B cell (primary cell): ENCODE results near the gene AXDND1. TPM values are rescaled to one million over a fixed set of nuclear protein-coding genes. Genes with fewer than 3 reads are reported as not detected.

Source experiments
- ATAC-seq: fragments of 200-7000 bp; cut with Tn5 transposase; one replicate; pipeline ENCODE4 v1.10.0; 2021; ENCODE audit warnings: low read depth, mild to moderate bottlenecking, moderate number of reproducible peaks, moderate library complexity
- CTCF ChIA-PET: fragments of 350-600 bp; sonication (Branson Sonifier 250); formaldehyde crosslinking; loops from one replicate; lab custom pipeline; 2021; ENCODE audit warnings: antibody characterized with exemption, inconsistent platforms; lab: Charles Lee
- POLR2A ChIA-PET: fragments of 350-600 bp; sonication (Branson Sonifier 250); formaldehyde crosslinking; loops from one replicate; lab custom pipeline; 2021; ENCODE audit warnings: antibody characterized with exemption; lab: Charles Lee
- DNase-seq: peaks from one replicate; pipeline ENCODE4 v3.0.0; 2013
- H2AFZ ChIP-seq: 2 replicates; pipeline ENCODE4 v1.6.1; 2012; ENCODE audit warnings: mild to moderate bottlenecking, low read depth, low read length; ENCODE audit not compliant: insufficient read depth, poor library complexity, severe bottlenecking
- H3K27ac ChIP-seq, 2 donors: 1 replicate in 1 of 2; 2 replicates in 1 of 2; pipeline ENCODE4 v1.5.1; 2012 to 2013; ENCODE audit warnings: low read length in 2 of 2, mild to moderate bottlenecking in 2 of 2, moderate library complexity in 1 of 2
- H3K27me3 ChIP-seq, 4 experiments: fragments of 200-600 bp in 1 of 4; sonication (generic) in 1 of 4; replicated peaks in 1 of 4; 1 replicate in 2 of 4; 2 replicates in 2 of 4; pipeline versions ENCODE4 v1.6.1 to v1.7.0; 2013 to 2016; ENCODE audit warnings: low read length in 3 of 4, mild to moderate bottlenecking in 2 of 4, mixed read lengths in 1 of 4, moderate library complexity in 1 of 4; ENCODE audit not compliant: insufficient read depth in 4 of 4, control insufficient read depth in 3 of 4; ENCODE audit errors: control extremely low read depth in 1 of 4
- H3K36me3 ChIP-seq, 2 experiments: replicated peaks in 1 of 2; 1 replicate in 1 of 2; 2 replicates in 1 of 2; pipeline versions ENCODE4 v1.6.1 to v1.7.1; 2013; ENCODE audit warnings: low read length in 1 of 2; ENCODE audit not compliant: insufficient read depth in 2 of 2, control insufficient read depth in 1 of 2; ENCODE audit errors: control extremely low read depth in 1 of 2, extremely low read depth in 1 of 2
- H3K4me1 ChIP-seq, 2 donors: fragments of 200-600 bp in 1 of 2; sonication (generic) in 1 of 2; 1 replicate in 1 of 2; 2 replicates in 1 of 2; pipeline versions ENCODE4 v1.5.1 to v1.6.1; 2013 to 2017; ENCODE audit warnings: low read length in 2 of 2; ENCODE audit not compliant: control insufficient read depth in 2 of 2, insufficient read depth in 2 of 2
- H3K4me2 ChIP-seq: replicated peaks from 2 replicates; pipeline ENCODE3; 2012; ENCODE audit warnings: mild to moderate bottlenecking, low read depth, low read length; ENCODE audit not compliant: poor library complexity, severe bottlenecking
- H3K4me3 ChIP-seq, 5 experiments: fragments of 200-600 bp in 1 of 5; sonication (generic) in 1 of 5; 1 replicate in 3 of 5; 2 replicates in 2 of 5; pipeline versions ENCODE4 v1.5.1 to v1.7.0; 2011 to 2016; ENCODE audit warnings: low read length in 4 of 5, mild to moderate bottlenecking in 4 of 5, low read depth in 2 of 5, control low read depth in 1 of 5, moderate library complexity in 1 of 5; ENCODE audit not compliant: insufficient read depth in 1 of 5; ENCODE audit errors: control extremely low read depth in 1 of 5, extremely low read depth in 1 of 5
- H3K79me2 ChIP-seq: fragments of 200-600 bp; sonication (generic); one replicate; pipeline ENCODE4 v1.6.0; 2016; ENCODE audit warnings: low read length; ENCODE audit not compliant: control insufficient read depth, insufficient read depth
- H3K9ac ChIP-seq: fragments of 200-600 bp; sonication (generic); 2 replicates; pipeline ENCODE4 v1.6.1; 2017; ENCODE audit warnings: mild to moderate bottlenecking, low read length, moderate library complexity
- H3K9me3 ChIP-seq, 3 donors: one replicate each; pipeline versions ENCODE4 v1.6.1 to v1.7.1; 2013; ENCODE audit warnings: low read length in 2 of 3; ENCODE audit not compliant: control insufficient read depth in 2 of 3, insufficient read depth in 1 of 3; ENCODE audit errors: control extremely low read depth in 1 of 3
- H4K20me1 ChIP-seq: 2 replicates; pipeline ENCODE4 v1.6.0; 2012; ENCODE audit warnings: mild to moderate bottlenecking, low read length; ENCODE audit not compliant: insufficient read depth, control insufficient read depth, poor library complexity, severe bottlenecking
- H3K27ac Mint-ChIP-seq: one replicate; pipeline ENCODE4 v1.8.0; 2021; ENCODE audit warnings: mixed read lengths
- H3K27me3 Mint-ChIP-seq: one replicate; pipeline ENCODE4 v1.8.0; 2021; ENCODE audit warnings: mixed read lengths
- H3K4me1 Mint-ChIP-seq: one replicate; pipeline ENCODE4 v1.8.0; 2021; ENCODE audit warnings: mixed read lengths
- H3K4me3 Mint-ChIP-seq: one replicate; pipeline ENCODE4 v1.8.0; 2021; ENCODE audit warnings: mixed read lengths
- H3K9me3 Mint-ChIP-seq: one replicate; pipeline ENCODE4 v1.8.0; 2022; ENCODE audit warnings: mixed read lengths; ENCODE audit not compliant: insufficient read depth
- EZH2 ChIP-seq: IDR thresholded peaks from 2 replicates; pipeline ENCODE4 v1.6.1; 2012; ENCODE audit warnings: borderline replicate concordance, low read depth, mild to moderate bottlenecking, moderate library complexity, low read length; ENCODE audit not compliant: insufficient read depth, poor library complexity, severe bottlenecking
- WGBS: methylation state at CpG from one replicate; pipeline ENCODE4 v1.1.5; 2013; ENCODE audit warnings: missing lambda C conversion rate; ENCODE audit not compliant: insufficient coverage; 5-methylcytosine and 5-hydroxymethylcytosine counted together
- intact Hi-C: fragments of 100-400 bp; cut with micrococcal nuclease; formaldehyde crosslinking; loops from one replicate; pipeline ENCODE4 v1.10.0; 2022
- polyA plus RNA-seq: library from polyadenylated mRNA; depleted of rRNA; stranded (reverse); fragments of >200 nt; gene quantifications from 2 replicates; pipeline ENCODE4 v1.2.3, GENCODE V29; 2012
- small RNA-seq: library from RNA; depleted of rRNA; stranded (forward); fragments of <200 nt; gene quantifications from one replicate; pipeline ENCODE3, GENCODE V24; 2012; ENCODE audit warnings: low replicate concordance, low read depth; ENCODE audit not compliant: insufficient read length
- total RNA-seq, 2 donors: library from RNA; stranded (reverse); fragments of 120-200 nt in 1 of 2; gene quantifications; 1 replicate in 1 of 2; 2 replicates in 1 of 2; pipeline versions ENCODE4 v1.2.3 to v1.2.4, GENCODE V29; 2013 to 2022
- TF ChIP-seq, protein P1 (sequence below): fragments of 200-600 bp; IDR thresholded peaks from one replicate; pipeline ENCODE4 v1.8.0; 2022; ENCODE audit warnings: antibody characterized with exemption, mild to moderate bottlenecking

AXDND1 gene
- total and polyA plus RNA-seq, 2 donors (not counting 1 experiment from before 2014, with no cell fraction given), result 0.40 to 1.1 TPM

- Histone ChIP-seq H3K4me1 (no peaks in the 10 kb centered on the region), H3K27me3 (no peaks in the 10 kb centered on the region), H3K4me3 (no peak overlapping the region), H3K36me3 (no peaks in the 10 kb centered on the region), H3K79me2 (no peaks in the 10 kb centered on the region), H3K4me2 (no peak overlapping the region), H4K20me1 (no peaks in the 10 kb centered on the region), H3K9ac (no peak overlapping the region), H2AFZ (no peak overlapping the region), H3K27ac (no peak overlapping the region), H3K9me3 (peaks cover 0 to 3% (median 0%) of the 10 kb centered on the region in 3 donors)
- Mint-ChIP-seq H3K4me1 (no peaks in the 10 kb centered on the region), H3K9me3 (peaks cover 9% of the 10 kb centered on the region), H3K27ac (no peak overlapping the region), H3K4me3 (no peak overlapping the region), H3K27me3 (peaks cover 38% of the 10 kb centered on the region)
- WGBS, result 100% methylated on average over 1 of the region's 1 CpG
- ATAC-seq (no peak), DNase-seq (no peak)
- CTCF ChIA-PET, result no interaction called here
- intact Hi-C loops, result no loop called here
- POLR2A ChIA-PET, result no interaction called here
- TF ChIP-seq EZH2, result no peak
- TF ChIP-seq, protein P1, sequence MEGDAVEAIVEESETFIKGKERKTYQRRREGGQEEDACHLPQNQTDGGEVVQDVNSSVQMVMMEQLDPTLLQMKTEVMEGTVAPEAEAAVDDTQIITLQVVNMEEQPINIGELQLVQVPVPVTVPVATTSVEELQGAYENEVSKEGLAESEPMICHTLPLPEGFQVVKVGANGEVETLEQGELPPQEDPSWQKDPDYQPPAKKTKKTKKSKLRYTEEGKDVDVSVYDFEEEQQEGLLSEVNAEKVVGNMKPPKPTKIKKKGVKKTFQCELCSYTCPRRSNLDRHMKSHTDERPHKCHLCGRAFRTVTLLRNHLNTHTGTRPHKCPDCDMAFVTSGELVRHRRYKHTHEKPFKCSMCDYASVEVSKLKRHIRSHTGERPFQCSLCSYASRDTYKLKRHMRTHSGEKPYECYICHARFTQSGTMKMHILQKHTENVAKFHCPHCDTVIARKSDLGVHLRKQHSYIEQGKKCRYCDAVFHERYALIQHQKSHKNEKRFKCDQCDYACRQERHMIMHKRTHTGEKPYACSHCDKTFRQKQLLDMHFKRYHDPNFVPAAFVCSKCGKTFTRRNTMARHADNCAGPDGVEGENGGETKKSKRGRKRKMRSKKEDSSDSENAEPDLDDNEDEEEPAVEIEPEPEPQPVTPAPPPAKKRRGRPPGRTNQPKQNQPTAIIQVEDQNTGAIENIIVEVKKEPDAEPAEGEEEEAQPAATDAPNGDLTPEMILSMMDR, result no peak
Measured at GRCh38 chr1:179601093-179601492, 235.3 kb downstream of the AXDND1 start.

Small RNA genes within 50 kb of the gene (small RNA-seq; reads per million reads assigned to genes)
- gene MEF2AP1 (not detected), gene RNU5F-2P (not detected)

Other genes with a start within 250 kb of the AXDND1 start
- gene ABL2, start 136.3 kb upstream of the AXDND1 start, total RNA-seq, result 20.0 and 20.7 TPM in 2 replicates
- gene ABL2, start 136.3 kb upstream of the AXDND1 start, polyA plus RNA-seq, result 2.6 and 4.0 TPM in 2 replicates
- 25.1 and 27.1 TPM in 2 replicates for gene SOAT1, start 72.2 kb upstream of the AXDND1 start, total RNA-seq
- gene SOAT1, start 72.2 kb upstream of the AXDND1 start, polyA plus RNA-seq, result 3.1 and 5.1 TPM in 2 replicates
- gene NPHS2, start 210.0 kb downstream of the AXDND1 start, total RNA-seq, result not detected in 2 replicates
- gene NPHS2, start 210.0 kb downstream of the AXDND1 start, polyA plus RNA-seq, result not detected in 2 replicates
- not detected in 2 replicates for gene TDRD5, start 225.9 kb downstream of the AXDND1 start, total RNA-seq
- not detected in 2 replicates for gene TDRD5, start 225.9 kb downstream of the AXDND1 start, polyA plus RNA-seq